Smooth muscle cell (in vitro differentiated cells): ENCODE results near the gene CNNM4. TPM values are rescaled to one million over a fixed set of nuclear protein-coding genes. Genes with fewer than 3 reads are reported as not detected.

Source experiments
- DNase-seq: peaks from one replicate; lab custom pipeline; 2025; ENCODE audit not compliant: unreplicated experiment; lab: John Stamatoyannopoulos, UW
- H2AFZ ChIP-seq: fragments of 200-600 bp; sonication (generic); 2 replicates; pipeline ENCODE4 v1.6.0; 2016; ENCODE audit warnings: antibody characterized with exemption, low read depth, mild to moderate bottlenecking
- H3F3A ChIP-seq: fragments of 200-600 bp; sonication (generic); 2 replicates; pipeline ENCODE4 v1.6.0; 2017; ENCODE audit warnings: antibody characterized with exemption, low read depth
- H3K27ac ChIP-seq: fragments of 200-600 bp; sonication (generic); 2 replicates; pipeline ENCODE4 v1.5.1; 2016; ENCODE audit warnings: low read depth, mild to moderate bottlenecking
- H3K27me3 ChIP-seq: fragments of 200-600 bp; sonication (generic); 2 replicates; pipeline ENCODE4 v1.6.1; 2016; ENCODE audit warnings: low read depth, mild to moderate bottlenecking
- H3K36me3 ChIP-seq: fragments of 200-600 bp; sonication (generic); 2 replicates; pipeline ENCODE4 v1.5.1; 2016; ENCODE audit warnings: low read depth
- H3K4me1 ChIP-seq: fragments of 200-600 bp; sonication (generic); 2 replicates; pipeline ENCODE4 v1.5.1; 2016; ENCODE audit warnings: low read depth
- H3K4me2 ChIP-seq: fragments of 200-600 bp; sonication (generic); 2 replicates; pipeline ENCODE4 v1.6.0; 2016; ENCODE audit warnings: mild to moderate bottlenecking
- H3K4me3 ChIP-seq: fragments of 200-600 bp; sonication (generic); 2 replicates; pipeline ENCODE4 v1.5.1; 2016; ENCODE audit warnings: mild to moderate bottlenecking
- H3K79me2 ChIP-seq: fragments of 200-600 bp; sonication (generic); 2 replicates; pipeline ENCODE4 v1.6.0; 2016; ENCODE audit warnings: low read depth, mild to moderate bottlenecking
- H3K9ac ChIP-seq: fragments of 200-600 bp; sonication (generic); 2 replicates; pipeline ENCODE4 v1.6.0; 2016; ENCODE audit warnings: low read depth
- H3K9me3 ChIP-seq: fragments of 200-600 bp; sonication (generic); replicated peaks from 2 replicates; pipeline ENCODE4 v1.5.1; 2016; ENCODE audit warnings: low read depth
- H4K20me1 ChIP-seq: fragments of 200-600 bp; sonication (generic); 2 replicates; pipeline ENCODE4 v1.6.0; 2016; ENCODE audit warnings: low read depth
- WGBS: methylation state at CpG from one replicate; pipeline ENCODE4 v1.1.7; 2016; ENCODE audit warnings: low lambda C conversion rate; 5-methylcytosine and 5-hydroxymethylcytosine counted together
- microRNA counts: library from miRNA; unstranded; fragments of <30 nt; microRNA quantifications from one replicate; lab custom pipeline; 2016
- microRNA-seq: library from miRNA; unstranded; fragments of <30 nt; microRNA quantifications from one replicate; pipeline ENCODE4, GENCODE V29; 2016; ENCODE audit warnings: borderline number of aligned reads
- polyA plus RNA-seq: library from polyadenylated mRNA; unstranded; fragments of >200 nt; fragmentation: Nextera tagmentation; extraction: Ambion mirVana; gene quantifications from 2 replicates; pipeline ENCODE4 v1.2.1, GENCODE V29; 2016
- small RNA-seq: library from RNA; depleted of rRNA; stranded (forward); fragments of <200 nt; gene quantifications from one replicate; pipeline ENCODE3, GENCODE V24; 2014
- total RNA-seq: library from RNA; depleted of rRNA; stranded (reverse); fragments of >200 nt; gene quantifications from 2 replicates; pipeline ENCODE4 v1.2.3, GENCODE V29; 2014
- TF ChIP-seq, protein P1 (sequence below): fragments of 200-600 bp; sonication (generic); IDR thresholded peaks from 2 replicates; pipeline ENCODE4 v1.5.1; 2017; ENCODE audit warnings: borderline replicate concordance, mild to moderate bottlenecking, antibody characterized with exemption; ENCODE audit not compliant: insufficient read depth, poor library complexity, severe bottlenecking

CNNM4 gene
- total and polyA plus RNA-seq, 2 experiments from 2014 or later: 7.2 to 10.1 TPM

GRCh38 chr2:96859681-96860064, 99.0 kb downstream of the CNNM4 start:
- Histone ChIP-seq H3K27me3 (no peaks in the 10 kb centered on the region), H3K27ac (peak overlapping the region; percentile 38), H3K79me2 (peaks cover 29% of the 10 kb centered on the region), H3K4me2 (no peak overlapping the region), H4K20me1 (peaks cover 58% of the 10 kb centered on the region), H2AFZ (no peak overlapping the region), H3K9ac (no peak overlapping the region), H3K9me3 (no peaks in the 10 kb centered on the region), H3K36me3 (no peaks in the 10 kb centered on the region), H3K4me3 (no peak overlapping the region), H3K4me1 (peaks cover 16% of the 10 kb centered on the region), H3F3A (peaks cover 26% of the 10 kb centered on the region)
- no peak for DNase-seq
- WGBS: 93% methylated on average over 3 of the region's 4 CpGs
- TF ChIP-seq, protein P1, sequence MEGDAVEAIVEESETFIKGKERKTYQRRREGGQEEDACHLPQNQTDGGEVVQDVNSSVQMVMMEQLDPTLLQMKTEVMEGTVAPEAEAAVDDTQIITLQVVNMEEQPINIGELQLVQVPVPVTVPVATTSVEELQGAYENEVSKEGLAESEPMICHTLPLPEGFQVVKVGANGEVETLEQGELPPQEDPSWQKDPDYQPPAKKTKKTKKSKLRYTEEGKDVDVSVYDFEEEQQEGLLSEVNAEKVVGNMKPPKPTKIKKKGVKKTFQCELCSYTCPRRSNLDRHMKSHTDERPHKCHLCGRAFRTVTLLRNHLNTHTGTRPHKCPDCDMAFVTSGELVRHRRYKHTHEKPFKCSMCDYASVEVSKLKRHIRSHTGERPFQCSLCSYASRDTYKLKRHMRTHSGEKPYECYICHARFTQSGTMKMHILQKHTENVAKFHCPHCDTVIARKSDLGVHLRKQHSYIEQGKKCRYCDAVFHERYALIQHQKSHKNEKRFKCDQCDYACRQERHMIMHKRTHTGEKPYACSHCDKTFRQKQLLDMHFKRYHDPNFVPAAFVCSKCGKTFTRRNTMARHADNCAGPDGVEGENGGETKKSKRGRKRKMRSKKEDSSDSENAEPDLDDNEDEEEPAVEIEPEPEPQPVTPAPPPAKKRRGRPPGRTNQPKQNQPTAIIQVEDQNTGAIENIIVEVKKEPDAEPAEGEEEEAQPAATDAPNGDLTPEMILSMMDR: no peak

DNA sequence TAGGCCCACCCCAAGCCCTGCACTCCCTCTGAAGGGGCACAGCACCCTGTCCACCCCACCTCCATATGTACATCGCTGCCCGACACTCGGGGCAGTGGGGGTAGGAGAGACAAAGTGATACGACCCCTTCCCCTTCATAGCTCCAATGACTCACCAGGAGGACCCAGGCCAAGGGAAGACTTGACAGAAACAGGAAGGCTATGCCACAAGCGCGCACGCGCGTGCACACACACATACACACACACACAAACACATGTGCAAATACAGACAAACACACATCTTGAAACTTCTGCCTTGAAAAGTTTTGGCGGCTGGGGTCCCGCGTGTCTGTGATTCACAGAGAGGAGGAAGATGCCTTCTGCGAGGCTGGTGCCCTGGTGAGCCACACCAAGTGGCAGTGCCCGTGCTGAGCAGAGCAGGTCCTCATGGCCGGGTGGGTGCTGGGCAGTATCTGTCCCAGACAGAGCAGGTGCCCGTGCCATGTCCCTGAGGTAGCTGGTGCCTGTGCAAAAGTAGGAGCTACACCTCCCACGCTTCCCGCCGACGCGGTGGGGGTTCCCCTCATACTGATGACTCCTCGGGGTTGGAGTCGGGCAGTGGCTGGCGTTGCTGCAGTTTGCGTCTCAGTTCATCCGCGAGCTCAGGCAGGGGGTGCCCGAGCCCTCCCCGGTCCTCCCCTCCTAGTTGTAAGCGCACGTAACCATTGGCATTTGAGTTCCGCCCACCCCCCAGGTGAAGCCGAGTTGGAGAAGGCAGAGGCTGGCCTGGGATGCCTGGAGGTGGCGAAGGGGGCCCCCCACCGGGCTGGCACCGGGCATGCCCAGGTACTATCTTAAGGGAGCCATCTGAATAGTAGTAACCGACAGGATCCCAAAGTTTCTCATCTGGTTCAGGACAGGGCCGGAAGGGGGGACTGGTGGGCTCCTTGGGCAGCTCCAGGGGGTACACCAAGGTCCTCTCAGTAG, 99.6 kb downstream of the CNNM4 start:
- Histone ChIP-seq H3K79me2 (peaks cover 33% of the 10 kb centered on the region), H3K4me3 (no peak overlapping the region), H3K9me3 (no peaks in the 10 kb centered on the region), H3K36me3 (no peaks in the 10 kb centered on the region), H3F3A (peaks cover 26% of the 10 kb centered on the region), H3K4me2 (no peak overlapping the region), H4K20me1 (peaks cover 65% of the 10 kb centered on the region), H2AFZ (no peak overlapping the region), H3K27ac (no peak overlapping the region), H3K4me1 (peaks cover 16% of the 10 kb centered on the region), H3K27me3 (no peaks in the 10 kb centered on the region), H3K9ac (no peak overlapping the region)
- no peak for DNase-seq
- 94% methylated on average over 32 of the region's 38 CpGs for whole genome bisulfite sequencing
- TF ChIP-seq, protein P1: no peak

DNA sequence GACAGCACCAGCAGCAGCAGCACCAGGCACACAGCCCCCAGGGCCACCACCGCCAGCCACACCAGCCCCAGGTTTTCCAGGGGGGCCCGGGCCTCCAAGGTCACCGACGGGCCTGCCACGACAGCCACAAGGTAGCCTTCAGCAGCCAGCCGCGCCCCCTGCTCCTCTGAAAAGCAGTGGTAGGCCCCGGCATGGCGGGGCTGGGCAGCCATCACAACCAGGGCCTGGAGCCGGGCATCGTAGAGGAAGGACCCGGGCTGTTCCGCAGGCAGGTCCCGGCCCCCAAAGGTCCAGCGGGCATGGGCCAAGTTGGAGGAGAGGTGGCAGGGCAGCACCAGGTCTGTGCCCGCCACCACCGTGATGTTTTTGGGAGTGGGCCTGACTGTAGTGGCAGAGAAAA, 100.4 kb downstream of the CNNM4 start:
- no peak overlapping the region for H2AFZ ChIP-seq
- H3K27ac ChIP-seq: no peak overlapping the region
- TF ChIP-seq, protein P1: no peak
- H3K36me3 ChIP-seq: no peaks in the 10 kb centered on the region
- no peak overlapping the region for H3K4me2 ChIP-seq
- WGBS: 95% methylated on average over 17 of the region's 17 CpGs
- peaks cover 72% of the 10 kb centered on the region for H4K20me1 ChIP-seq
- no peak overlapping the region for H3K9ac ChIP-seq
- H3F3A ChIP-seq: peaks cover 29% of the 10 kb centered on the region
- H3K4me3 ChIP-seq: no peak overlapping the region
- peaks cover 33% of the 10 kb centered on the region for H3K79me2 ChIP-seq
- H3K4me1 ChIP-seq: peaks cover 16% of the 10 kb centered on the region
- DNase-seq: no peak
- H3K9me3 ChIP-seq: no peaks in the 10 kb centered on the region
- no peaks in the 10 kb centered on the region for H3K27me3 ChIP-seq

MicroRNA genes within 50 kb of the gene (microRNA counts, 767-probe panel; counts per million panel counts)
- microRNA hsa-miR-3127-5p (lab: Ali Mortazavi, UCI): 183 counts per million

Small RNAs within 50 kb of the gene (microRNA-seq; reads per million reads assigned to microRNA genes)
- gene MIR3127: 6.4 reads per million, percentile 4 among the genes with 10 or more reads in this experiment

Small RNAs within 50 kb of the gene (small RNA-seq; reads per million reads assigned to genes)
- 0.24 reads per million for gene MIR3127

Other genes starting within 250 kb of the CNNM4 start
- 11.0 and 12.1 TPM in 2 replicates for gene ARID5A, start 224.2 kb upstream of the CNNM4 start, total RNA-seq
- 20.4 and 25.6 TPM in 2 replicates for gene ARID5A, start 224.2 kb upstream of the CNNM4 start, polyA plus RNA-seq
- 13.3 and 16.2 TPM in 2 replicates for gene KANSL3, start 122.6 kb upstream of the CNNM4 start, total RNA-seq
- gene KANSL3, start 122.6 kb upstream of the CNNM4 start, polyA plus RNA-seq: 12.0 and 14.6 TPM in 2 replicates
- gene FER1L5, start 118.1 kb upstream of the CNNM4 start, total RNA-seq: not detected in 2 replicates
- 0.12 TPM in 1 of 2 replicates, not detected in the other for gene FER1L5, start 118.1 kb upstream of the CNNM4 start, polyA plus RNA-seq
- gene LMAN2L, start 20.8 kb upstream of the CNNM4 start, total RNA-seq: 19.1 and 26.2 TPM in 2 replicates
- 32.5 and 32.9 TPM in 2 replicates for gene LMAN2L, start 20.8 kb upstream of the CNNM4 start, polyA plus RNA-seq
- 2.4 and 3.2 TPM in 2 replicates for gene CNNM3, start 55.4 kb downstream of the CNNM4 start, total RNA-seq
- gene CNNM3, start 55.4 kb downstream of the CNNM4 start, polyA plus RNA-seq: 4.8 and 5.5 TPM in 2 replicates
- gene ANKRD23, start 83.1 kb downstream of the CNNM4 start, total RNA-seq: 1.6 and 5.6 TPM in 2 replicates
- gene ANKRD23, start 83.1 kb downstream of the CNNM4 start, polyA plus RNA-seq: 1.7 and 3.5 TPM in 2 replicates
- 7.9 and 9.6 TPM in 2 replicates for gene ANKRD39, start 97.1 kb downstream of the CNNM4 start, total RNA-seq
- 16.5 and 19.1 TPM in 2 replicates for gene ANKRD39, start 97.1 kb downstream of the CNNM4 start, polyA plus RNA-seq
- 41.0 and 42.0 TPM in 2 replicates for gene SEMA4C, start 109.2 kb downstream of the CNNM4 start, total RNA-seq
- gene SEMA4C, start 109.2 kb downstream of the CNNM4 start, polyA plus RNA-seq: 39.3 and 40.7 TPM in 2 replicates
- 7.9 TPM in 1 of 2 replicates, not detected in the other for gene FAM178B, start 225.7 kb downstream of the CNNM4 start, total RNA-seq
- gene FAM178B, start 225.7 kb downstream of the CNNM4 start, polyA plus RNA-seq: 3.5 and 6.2 TPM in 2 replicates